HUES48 (cell line): ENCODE data around the gene RAB30.

Experiments used
- H3K27ac ChIP-seq: one replicate; pipeline ENCODE4 v1.7.0; 2013; ENCODE audit warnings: low read depth, low read length, inconsistent platforms
- H3K27me3 ChIP-seq: 2 replicates; pipeline ENCODE4 v1.6.1; 2013; ENCODE audit warnings: mild to moderate bottlenecking, low read length; ENCODE audit not compliant: control insufficient read depth, insufficient read depth
- H3K36me3 ChIP-seq: 2 replicates; pipeline ENCODE4 v1.6.1; 2013; ENCODE audit warnings: low read length; ENCODE audit not compliant: control insufficient read depth, insufficient read depth
- H3K4me1 ChIP-seq: 2 replicates; pipeline ENCODE4 v1.6.1; 2013; ENCODE audit warnings: mild to moderate bottlenecking, low read length; ENCODE audit not compliant: control insufficient read depth, insufficient read depth
- H3K4me3 ChIP-seq: 2 replicates; pipeline ENCODE4 v1.5.1; 2013; ENCODE audit warnings: mild to moderate bottlenecking, low read depth, low read length
- H3K9ac ChIP-seq: 2 replicates; pipeline ENCODE4 v1.6.1; 2013; ENCODE audit warnings: mild to moderate bottlenecking, low read depth, low read length, moderate library complexity
- H3K9me3 ChIP-seq: 2 replicates; pipeline ENCODE4 v1.6.1; 2013; ENCODE audit warnings: low read length; ENCODE audit not compliant: control insufficient read depth, insufficient read depth

RAB30 gene

DNA sequence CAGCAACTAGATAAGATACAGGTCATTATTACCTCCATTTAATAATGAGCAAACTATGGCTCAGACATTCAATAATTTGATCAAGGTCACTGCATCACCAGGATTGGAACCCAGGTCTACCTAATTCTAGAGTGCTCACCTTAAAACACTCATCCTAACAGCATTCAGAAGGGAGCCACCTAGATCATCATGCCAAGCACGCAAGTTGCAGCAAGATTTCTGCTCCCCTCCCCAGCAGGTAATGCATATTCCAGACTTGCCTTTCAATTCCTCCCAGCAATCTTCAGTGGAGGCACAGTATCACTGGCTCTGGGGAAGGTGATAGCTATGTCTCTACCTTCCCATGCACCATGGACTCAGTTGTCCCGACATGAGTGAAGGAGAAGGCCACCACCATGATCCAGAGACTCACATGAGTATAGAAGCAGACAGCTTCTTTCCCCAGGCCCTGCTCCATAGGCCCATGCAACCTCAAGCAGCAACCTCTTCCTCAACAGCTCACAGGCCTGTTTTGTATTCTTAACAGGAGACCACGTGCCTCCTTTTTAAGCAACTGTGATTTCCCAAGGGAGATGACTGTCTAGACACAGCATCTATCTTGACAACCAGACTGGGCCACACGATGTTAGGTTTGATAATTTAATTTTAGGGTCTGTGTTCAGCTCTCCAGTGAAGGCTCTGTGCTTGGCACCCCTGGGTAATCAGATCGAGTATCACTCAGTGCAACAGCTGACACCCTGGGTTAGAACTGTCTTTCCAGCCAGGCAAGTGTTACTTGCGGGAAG, 36.4 kb downstream of the RAB30 start:
- Histone ChIP-seq H3K9me3 (no peaks in the 10 kb centered on the region), H3K36me3 (no peaks in the 10 kb centered on the region), H3K9ac (no peak overlapping the region), H3K27me3 (no peaks in the 10 kb centered on the region), H3K27ac (no peak overlapping the region), H3K4me1 (peaks cover 12% of the 10 kb centered on the region), H3K4me3 (no peak overlapping the region)

GRCh38 chr11:83034673-83035014, 37.1 kb downstream of the RAB30 start:
- Histone ChIP-seq H3K4me1 (peaks cover 12% of the 10 kb centered on the region), H3K9ac (no peak overlapping the region), H3K27ac (peak overlapping the region; percentile 41), H3K9me3 (no peaks in the 10 kb centered on the region), H3K27me3 (no peaks in the 10 kb centered on the region), H3K36me3 (no peaks in the 10 kb centered on the region), H3K4me3 (no peak overlapping the region)

- no peak overlapping the region for H3K4me3 ChIP-seq
- no peaks in the 10 kb centered on the region for H3K36me3 ChIP-seq
- H3K27me3 ChIP-seq, result no peaks in the 10 kb centered on the region
- no peak overlapping the region for H3K9ac ChIP-seq
- H3K27ac ChIP-seq, result peak overlapping the region; percentile 41
- H3K4me1 ChIP-seq, result peaks cover 12% of the 10 kb centered on the region
- H3K9me3 ChIP-seq, result no peaks in the 10 kb centered on the region
Measured at GRCh38 chr11:83033972-83034672, 37.6 kb downstream of the RAB30 start.

GRCh38 chr11:83033371-83033770, 38.3 kb downstream of the RAB30 start:
- no peak overlapping the region for H3K27ac ChIP-seq
- H3K9me3 ChIP-seq, result no peaks in the 10 kb centered on the region
- no peaks in the 10 kb centered on the region for H3K27me3 ChIP-seq
- H3K9ac ChIP-seq, result no peak overlapping the region
- peaks cover 12% of the 10 kb centered on the region for H3K4me1 ChIP-seq
- H3K4me3 ChIP-seq, result no peak overlapping the region
- H3K36me3 ChIP-seq, result no peaks in the 10 kb centered on the region

DNA sequence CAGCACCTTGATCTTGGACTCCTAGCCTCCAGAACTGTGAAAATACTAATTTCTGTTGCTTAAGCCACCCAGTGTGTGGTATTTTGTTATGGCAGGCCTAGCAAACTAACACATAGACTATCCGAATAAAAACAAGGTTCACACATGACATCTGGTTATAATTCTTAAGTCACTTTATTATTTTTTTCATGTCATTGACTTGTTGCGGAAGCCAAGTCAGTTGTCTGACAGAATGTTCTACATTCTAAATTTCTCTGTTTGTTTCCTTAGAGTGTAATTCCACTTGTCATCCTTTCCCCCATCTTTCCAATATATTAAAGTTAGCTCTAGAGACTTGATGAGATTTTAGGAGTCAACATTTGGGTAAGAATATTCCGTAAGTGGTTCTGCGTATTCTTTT, 40.6 kb downstream of the RAB30 start:
- Histone ChIP-seq H3K4me3 (no peak overlapping the region), H3K27ac (no peak overlapping the region), H3K9ac (no peak overlapping the region), H3K27me3 (no peaks in the 10 kb centered on the region), H3K36me3 (no peaks in the 10 kb centered on the region), H3K9me3 (no peaks in the 10 kb centered on the region), H3K4me1 (peaks cover 18% of the 10 kb centered on the region)

- Histone ChIP-seq H3K4me3 (no peak overlapping the region), H3K36me3 (no peaks in the 10 kb centered on the region), H3K9ac (no peak overlapping the region), H3K27ac (no peak overlapping the region), H3K4me1 (peaks cover 32% of the 10 kb centered on the region), H3K9me3 (no peaks in the 10 kb centered on the region), H3K27me3 (no peaks in the 10 kb centered on the region)
Measured at GRCh38 chr11:83027794-83028193, 43.9 kb downstream of the RAB30 start.

GRCh38 chr11:83027289-83027688, 44.4 kb downstream of the RAB30 start:
- Histone ChIP-seq H3K4me3 (no peak overlapping the region), H3K4me1 (peaks cover 32% of the 10 kb centered on the region), H3K9me3 (no peaks in the 10 kb centered on the region), H3K36me3 (no peaks in the 10 kb centered on the region), H3K9ac (no peak overlapping the region), H3K27ac (no peak overlapping the region), H3K27me3 (no peaks in the 10 kb centered on the region)

GRCh38 chr11:83026229-83026628, 45.5 kb downstream of the RAB30 start:
- Histone ChIP-seq H3K9me3 (no peaks in the 10 kb centered on the region), H3K27ac (no peak overlapping the region), H3K27me3 (no peaks in the 10 kb centered on the region), H3K36me3 (no peaks in the 10 kb centered on the region), H3K9ac (no peak overlapping the region), H3K4me3 (no peak overlapping the region), H3K4me1 (peaks cover 32% of the 10 kb centered on the region)

DNA sequence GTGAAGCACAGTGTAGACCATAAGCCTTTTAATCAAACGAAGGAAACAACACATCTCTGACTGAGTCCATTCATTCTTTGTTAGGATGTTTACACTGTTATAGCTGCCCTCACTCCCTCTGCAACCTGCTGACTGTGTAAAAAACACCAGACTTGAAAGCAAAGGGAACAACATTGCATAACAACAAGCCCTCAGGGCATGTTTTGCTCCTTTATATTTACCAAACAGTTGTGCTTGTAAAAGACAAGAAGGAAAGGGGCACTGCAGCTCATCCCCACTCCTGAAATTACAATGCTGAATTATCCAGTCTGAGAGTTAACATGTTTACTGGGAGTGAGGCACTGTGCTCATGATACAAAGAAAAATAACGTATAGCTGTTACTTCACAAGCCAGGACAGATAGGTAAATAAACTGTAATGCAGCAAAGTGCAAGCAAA, 46.4 kb downstream of the RAB30 start:
- peaks cover 32% of the 10 kb centered on the region for H3K4me1 ChIP-seq
- no peak overlapping the region for H3K9ac ChIP-seq
- no peaks in the 10 kb centered on the region for H3K9me3 ChIP-seq
- H3K27ac ChIP-seq, result peak overlapping the region; percentile 42
- no peaks in the 10 kb centered on the region for H3K27me3 ChIP-seq
- H3K4me3 ChIP-seq, result no peak overlapping the region
- H3K36me3 ChIP-seq, result no peaks in the 10 kb centered on the region

GRCh38 chr11:83024270-83024854, 47.3 kb downstream of the RAB30 start:
- peaks cover 32% of the 10 kb centered on the region for H3K4me1 ChIP-seq
- no peak overlapping the region for H3K9ac ChIP-seq
- no peaks in the 10 kb centered on the region for H3K9me3 ChIP-seq
- no peaks in the 10 kb centered on the region for H3K27me3 ChIP-seq
- H3K27ac ChIP-seq, result no peak overlapping the region
- no peak overlapping the region for H3K4me3 ChIP-seq
- H3K36me3 ChIP-seq, result no peaks in the 10 kb centered on the region

- Histone ChIP-seq H3K9ac (no peak overlapping the region), H3K27me3 (no peaks in the 10 kb centered on the region), H3K4me3 (no peak overlapping the region), H3K27ac (no peak overlapping the region), H3K36me3 (no peaks in the 10 kb centered on the region), H3K4me1 (peaks cover 32% of the 10 kb centered on the region), H3K9me3 (no peaks in the 10 kb centered on the region)
Measured at GRCh38 chr11:83023410-83023809, 48.3 kb downstream of the RAB30 start.
